ENCODE measurements around the gene BPGM.

- TF ChIP-seq CTCF (IDR thresholded peaks at IDR 0.05 in 2 of 3, conservative IDR thresholded peaks at IDR 0.05 in 1 of 3; ENCODE audit: borderline replicate concordance in 1 of 3, insufficient read depth in 1 of 3, low read depth in 2 of 3, low read length in 2 of 3) (no peak), POLR2A (IDR thresholded peaks at IDR 0.05; ENCODE audit: borderline replicate concordance, extremely low read depth, insufficient read depth, insufficient read length) (no peak), REST (IDR thresholded peaks at IDR 0.05; ENCODE audit: low read depth) (no peak), RAD21 (IDR thresholded peaks at IDR 0.05; ENCODE audit: low read depth) (no peak), SIN3A (IDR thresholded peaks at IDR 0.05; ENCODE audit: low read depth) (no peak), SRF (IDR thresholded peaks at IDR 0.05; ENCODE audit: low read depth) (no peak), SP1 (IDR thresholded peaks at IDR 0.05; ENCODE audit: low read depth) (no peak)
Observed at GRCh38 chr7:134619627-134620331, 26.9 kb upstream of the BPGM start.

Measured in HCT116 (cell line).